Measurements from ENCODE around the gene APOC3.

GRCh38 chr11:116811194-116811593, 18.5 kb upstream of the APOC3 start:
- TF ChIP-seq CTCF (conservative IDR thresholded peaks at IDR 0.05 in 1 of 2, IDR thresholded peaks at IDR 0.05 in 1 of 2; ENCODE audit: low read depth in 1 of 2, low read length in 2 of 2) (no peak), EZH2 (IDR thresholded peaks at IDR 0.05; ENCODE audit: low read length, missing control alignments) (no peak)

All from fibroblast of lung (primary cell).